ENCODE data around the gene RAB19.

The RAB19 gene

GRCh38 chr7:140454657-140455015, 50.8 kb downstream of the RAB19 start:
- no peak for DNase-seq

- no peak for DNase-seq
Observed at GRCh38 chr7:140455743-140456142, 51.9 kb downstream of the RAB19 start.

GRCh38 chr7:140456551-140457051, 52.7 kb downstream of the RAB19 start:
- no peak for DNase-seq

- no peak for DNase-seq
Observed at GRCh38 chr7:140458201-140458600, 54.3 kb downstream of the RAB19 start.

- DNase-seq: no peak
Observed at GRCh38 chr7:140458916-140459315, 55.1 kb downstream of the RAB19 start.

- no peak for DNase-seq
Observed at GRCh38 chr7:140463111-140463510, 59.3 kb downstream of the RAB19 start.

GRCh38 chr7:140475747-140476333, 72.0 kb downstream of the RAB19 start:
- DNase-seq: peak; percentile 37

GRCh38 chr7:140476698-140477261, 72.9 kb downstream of the RAB19 start:
- DNase-seq: no peak
